Esophagus muscularis mucosa (tissue), 4 donors: ENCODE measurements around the gene TJP2. TPM values are rescaled to one million over a fixed set of nuclear protein-coding genes. Genes with fewer than 3 reads are reported as not detected.

Experiments
- DNase-seq: peaks from one replicate; pipeline ENCODE4 v3.0.0-alpha.2; 2017; ENCODE audit errors: extremely low spot score
- H3K27ac ChIP-seq, 4 donors: fragments of 200-600 bp; sonication (generic); replicated peaks in 1 of 4; 1 replicate in 3 of 4; 2 replicates in 1 of 4; pipeline ENCODE4 v1.5.1; 2016 to 2019; ENCODE audit warnings: mild to moderate bottlenecking in 1 of 4
- H3K27me3 ChIP-seq, 4 donors: fragments of 200-600 bp; sonication (generic); one replicate each; pipeline versions ENCODE4 v1.5.1 to v1.6.0; 2016 to 2019
- H3K36me3 ChIP-seq, 4 donors: fragments of 200-600 bp; sonication (generic); one replicate each; pipeline ENCODE4 v1.5.1; 2016 to 2019
- H3K4me1 ChIP-seq, 4 donors: fragments of 200-600 bp; sonication (generic); one replicate each; pipeline ENCODE4 v1.5.1; 2016 to 2019
- H3K4me3 ChIP-seq, 4 donors: fragments of 200-600 bp; sonication (generic); 1 replicate in 2 of 4; 2 replicates in 2 of 4; pipeline ENCODE4 v1.5.1; 2016 to 2019; ENCODE audit warnings: mild to moderate bottlenecking in 4 of 4, moderate library complexity in 1 of 4
- H3K9me3 ChIP-seq, 4 donors: fragments of 200-600 bp; sonication (generic); 1 replicate in 3 of 4; 2 replicates in 1 of 4; pipeline ENCODE4 v1.5.1; 2016 to 2019
- CTCF ChIP-seq, 3 experiments: fragments of 200-600 bp in 2 of 3; fragments of 450-650 bp in 1 of 3; sonication (generic) in 2 of 3; IDR thresholded peaks; one replicate each; pipeline ENCODE4 v1.5.1; 2017 to 2019; ENCODE audit warnings: antibody characterized with exemption in 3 of 3, mild to moderate bottlenecking in 2 of 3, moderate library complexity in 1 of 3
- EP300 ChIP-seq: sonication (generic); formaldehyde crosslinking; IDR thresholded peaks from one replicate; pipeline ENCODE4 v1.6.1; 2017; ENCODE audit warnings: antibody characterized with exemption
- POLR2A ChIP-seq: fragments of 450-650 bp; IDR thresholded peaks from one replicate; pipeline ENCODE4 v1.6.1; 2017; ENCODE audit warnings: antibody characterized with exemption, moderate library complexity, mild to moderate bottlenecking, low read depth
- POLR2AphosphoS5 ChIP-seq, 2 donors: sonication (generic); formaldehyde crosslinking; IDR thresholded peaks; one replicate each; pipeline ENCODE4 v1.6.1; 2017; ENCODE audit warnings: antibody characterized with exemption in 2 of 2
- WGBS: methylation state at CpG from one replicate; pipeline ENCODE4 v1.1.5; 2018; 5-methylcytosine and 5-hydroxymethylcytosine counted together
- intact Hi-C: fragments of 100-400 bp; cut with DNase I; formaldehyde crosslinking; loops from one replicate; pipeline ENCODE4 v1.15.1; 2023
- total RNA-seq, 4 donors: library from RNA; depleted of rRNA; stranded (reverse); fragments of >200 nt; gene quantifications; one replicate each; pipeline versions ENCODE4 v1.1.0 to v1.2.1, GENCODE V29; 2016

Gene TJP2
- total RNA-seq, 4 donors from 2014 or later = 101 to 172 (median 125) TPM

- no peak overlapping the region for H3K27ac ChIP-seq
- TF ChIP-seq CTCF (IDR thresholded peaks at IDR 0.05) (no peak), POLR2AphosphoS5 (IDR thresholded peaks at IDR 0.05) (no peak), EP300 (no peak), POLR2A (no peak)
- no peaks in the 10 kb centered on the region for H3K9me3 ChIP-seq
- 88% methylated on average over 17 of the region's 22 CpGs for WGBS
- H3K36me3 ChIP-seq = peaks cover 39 to 92% (median 66%) of the 10 kb centered on the region in 4 donors
- H3K27me3 ChIP-seq = no peaks in the 10 kb centered on the region
- intact Hi-C loops = no loop called here
- peaks cover 0 to 20% (median 12%) of the 10 kb centered on the region in 4 donors for H3K4me1 ChIP-seq
- H3K4me3 ChIP-seq = no peak overlapping the region
- no peak for DNase-seq
These were observed 73.9 kb downstream of the TJP2 start for GRCh38 chr9:69248005-69248404.

- H3K36me3 ChIP-seq = peaks cover 52 to 99% (median 79%) of the 10 kb centered on the region in 4 donors
- H3K9me3 ChIP-seq = no peaks in the 10 kb centered on the region
- no peak for DNase-seq
- TF ChIP-seq POLR2AphosphoS5 (IDR thresholded peaks at IDR 0.05) (no peak), EP300 (no peak), CTCF (IDR thresholded peaks at IDR 0.05) (no peak), POLR2A (no peak)
- no peak overlapping the region for H3K27ac ChIP-seq
- no peak overlapping the region for H3K4me3 ChIP-seq
- H3K27me3 ChIP-seq = no peaks in the 10 kb centered on the region
- peaks cover 4 to 19% (median 12%) of the 10 kb centered on the region in 4 donors for H3K4me1 ChIP-seq
- WGBS = 50% methylated on average over 5 of the region's 7 CpGs
- intact Hi-C loops = no loop called here
These were observed 75.3 kb downstream of the TJP2 start for GRCh38 chr9:69249337-69249736.

- Histone ChIP-seq H3K36me3 (peaks cover 55 to 98% (median 82%) of the 10 kb centered on the region in 4 donors), H3K27me3 (no peaks in the 10 kb centered on the region), H3K4me3 (no peak overlapping the region), H3K4me1 (peaks cover 4 to 10% (median 8%) of the 10 kb centered on the region in 4 donors), H3K9me3 (no peaks in the 10 kb centered on the region), H3K27ac (no peak overlapping the region)
- TF ChIP-seq CTCF (IDR thresholded peaks at IDR 0.05) (no peak), POLR2A (no peak), POLR2AphosphoS5 (IDR thresholded peaks at IDR 0.05) (no peak), EP300 (no peak)
- WGBS = 85% methylated on average over 3 of the region's 3 CpGs
- intact Hi-C loops = no loop called here
- DNase-seq = no peak
These were observed 76.6 kb downstream of the TJP2 start for GRCh38 chr9:69250681-69251080.

- TF ChIP-seq CTCF (IDR thresholded peaks at IDR 0.05) (no peak), EP300 (no peak), POLR2AphosphoS5 (IDR thresholded peaks at IDR 0.05) (no peak), POLR2A (no peak)
- Histone ChIP-seq H3K27ac (peak overlapping the region in 1 of 4 donors; percentile 46), H3K4me1 (peaks cover 4 to 10% (median 8%) of the 10 kb centered on the region in 4 donors), H3K36me3 (peaks cover 55 to 92% (median 78%) of the 10 kb centered on the region in 4 donors), H3K4me3 (no peak overlapping the region), H3K9me3 (no peaks in the 10 kb centered on the region), H3K27me3 (no peaks in the 10 kb centered on the region)
- 86% methylated on average over 5 of the region's 5 CpGs for WGBS
- DNase-seq = no peak
- intact Hi-C loops = no loop called here
These were observed 78.4 kb downstream of the TJP2 start for GRCh38 chr9:69252436-69252835.

GRCh38 chr9:69253057-69253456, 79.0 kb downstream of the TJP2 start:
- no peak for TF ChIP-seq CTCF (IDR thresholded peaks at IDR 0.05)
- TF ChIP-seq POLR2A = no peak
- no peak for TF ChIP-seq EP300
- no peak for TF ChIP-seq POLR2AphosphoS5 (IDR thresholded peaks at IDR 0.05)
- Histone ChIP-seq H3K4me1 (peaks cover 4 to 10% (median 8%) of the 10 kb centered on the region in 4 donors), H3K27me3 (no peaks in the 10 kb centered on the region), H3K4me3 (no peak overlapping the region), H3K27ac (peak overlapping the region in 1 of 4 donors; percentile 46), H3K36me3 (peaks cover 49 to 86% (median 72%) of the 10 kb centered on the region in 4 donors), H3K9me3 (no peaks in the 10 kb centered on the region)
- intact Hi-C loops = no loop called here
- WGBS = 44% methylated on average over 4 of the region's 4 CpGs
- no peak for DNase-seq
